SK-N-DZ (cell line): ENCODE data around the gene RAD51C. TPM values are rescaled to one million over a fixed set of nuclear protein-coding genes. Genes with fewer than 3 reads are reported as not detected.
A peak's percentile ranks its signal among the peaks of the same experiment; 100 is the strongest.
"Not testable (repeated sequence)": the region's sequence is repeated elsewhere in the genome, so short reads cannot be mapped to it uniquely, and the experiment has no call there.

ENCODE experiments used
- DNase-seq: peaks from one replicate; pipeline ENCODE4 v3.0.0-alpha.2; 2015; ENCODE audit warnings: low spot score
- polyA plus RNA-seq, 2 experiments: library from polyadenylated mRNA; depleted of rRNA; stranded (reverse); fragments of >200 nt; gene quantifications; 2 replicates each; pipeline ENCODE4 v1.2.3, GENCODE V29; 2014

Gene RAD51C
- polyA plus RNA-seq (2014; cell fraction: cytosol; rRNA removed), result 233 and 300 TPM in 2 replicates
- 114 and 162 TPM in 2 replicates for polyA plus RNA-seq (2014; cell fraction: nucleus; rRNA removed)

GRCh38 chr17:58692239-58693055, at the start of gene RAD51C:
Gene RAD51C, plus strand, starts transcription at chr17:58692602. Its CDS starts 42 bp downstream, at chr17:58692644.
- DNase-seq, result peak; percentile 97

- DNase-seq, result no peak
Measured at GRCh38 chr17:58643147-58643546, 49.3 kb upstream of the RAD51C start.

GRCh38 chr17:58648236-58648635, 44.2 kb upstream of the RAD51C start:
- no peak for DNase-seq

- DNase-seq, result not testable (repeated sequence)
Measured at GRCh38 chr17:58657962-58658803, 34.2 kb upstream of the RAD51C start.

GRCh38 chr17:58658804-58659713, 33.3 kb upstream of the RAD51C start:
- peak; percentile 92 for DNase-seq

- not testable (repeated sequence) for DNase-seq
Measured at GRCh38 chr17:58659714-58660084, 32.7 kb upstream of the RAD51C start.

GRCh38 chr17:58660621-58661020, 31.8 kb upstream of the RAD51C start:
- no peak for DNase-seq

GRCh38 chr17:58661499-58661898, 30.9 kb upstream of the RAD51C start:
- no peak for DNase-seq

GRCh38 chr17:58664302-58664701, 28.1 kb upstream of the RAD51C start:
- no peak for DNase-seq

GRCh38 chr17:58665946-58666857, 26.2 kb upstream of the RAD51C start:
- DNase-seq, result peak; percentile 24

- peak; percentile 66 for DNase-seq
Measured at GRCh38 chr17:58666858-58667267, 25.5 kb upstream of the RAD51C start.

GRCh38 chr17:58667934-58668597, 24.3 kb upstream of the RAD51C start:
- DNase-seq, result no peak

GRCh38 chr17:58668598-58668935, 23.8 kb upstream of the RAD51C start:
- DNase-seq, result no peak

GRCh38 chr17:58669853-58670252, 22.5 kb upstream of the RAD51C start:
- no peak for DNase-seq

- no peak for DNase-seq
Measured at GRCh38 chr17:58671969-58672368, 20.4 kb upstream of the RAD51C start.

- DNase-seq, result no peak
Measured at GRCh38 chr17:58677194-58677880, 15.1 kb upstream of the RAD51C start.

GRCh38 chr17:58678287-58678686, 14.1 kb upstream of the RAD51C start:
- not testable (repeated sequence) for DNase-seq

- peak; percentile 73 for DNase-seq
Measured at GRCh38 chr17:58679263-58680037, 13.0 kb upstream of the RAD51C start.

- DNase-seq, result no peak
Measured at GRCh38 chr17:58680038-58680369, 12.4 kb upstream of the RAD51C start.
